ENCODE measurements around the gene CCDC180.

DNA sequence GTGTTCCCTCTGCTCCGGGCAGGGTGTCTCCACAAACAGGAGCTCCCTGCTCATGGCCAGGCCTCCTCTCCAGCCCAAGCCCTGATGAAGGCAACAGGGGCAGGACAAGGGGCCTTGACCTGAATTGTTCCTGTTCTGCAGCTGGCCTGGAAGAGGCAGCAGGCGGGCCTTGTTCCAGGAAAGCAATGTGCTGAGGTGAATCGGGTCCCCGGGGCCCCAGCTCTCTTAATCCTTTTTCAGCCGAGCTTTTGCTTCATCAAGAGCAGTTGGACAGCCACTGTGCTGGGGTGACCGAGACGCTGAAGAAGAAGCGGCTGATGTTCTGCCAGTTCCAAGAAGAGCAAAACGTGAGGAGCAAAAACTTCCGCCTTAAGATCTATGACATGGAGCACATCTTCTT lies 41.4 kb downstream of the CCDC180 start:
- TF ChIP-seq, protein P1, sequence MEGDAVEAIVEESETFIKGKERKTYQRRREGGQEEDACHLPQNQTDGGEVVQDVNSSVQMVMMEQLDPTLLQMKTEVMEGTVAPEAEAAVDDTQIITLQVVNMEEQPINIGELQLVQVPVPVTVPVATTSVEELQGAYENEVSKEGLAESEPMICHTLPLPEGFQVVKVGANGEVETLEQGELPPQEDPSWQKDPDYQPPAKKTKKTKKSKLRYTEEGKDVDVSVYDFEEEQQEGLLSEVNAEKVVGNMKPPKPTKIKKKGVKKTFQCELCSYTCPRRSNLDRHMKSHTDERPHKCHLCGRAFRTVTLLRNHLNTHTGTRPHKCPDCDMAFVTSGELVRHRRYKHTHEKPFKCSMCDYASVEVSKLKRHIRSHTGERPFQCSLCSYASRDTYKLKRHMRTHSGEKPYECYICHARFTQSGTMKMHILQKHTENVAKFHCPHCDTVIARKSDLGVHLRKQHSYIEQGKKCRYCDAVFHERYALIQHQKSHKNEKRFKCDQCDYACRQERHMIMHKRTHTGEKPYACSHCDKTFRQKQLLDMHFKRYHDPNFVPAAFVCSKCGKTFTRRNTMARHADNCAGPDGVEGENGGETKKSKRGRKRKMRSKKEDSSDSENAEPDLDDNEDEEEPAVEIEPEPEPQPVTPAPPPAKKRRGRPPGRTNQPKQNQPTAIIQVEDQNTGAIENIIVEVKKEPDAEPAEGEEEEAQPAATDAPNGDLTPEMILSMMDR (IDR thresholded peaks at IDR 0.05) = no peak
- TF ChIP-seq POLR2A (IDR thresholded peaks at IDR 0.05) = no peak

All from uterus (tissue), 2 donors.